PC-9 (cell line): ENCODE data around the gene GLIPR1. TPM values are rescaled to one million over a fixed set of nuclear protein-coding genes. Genes with fewer than 3 reads are reported as not detected.

Source experiments
- BruUV-seq: library from RNA; stranded (reverse); fragments of 400-500 nt; replicated peaks from 2 replicates; lab custom pipeline; 2021; lab: Mats Ljungman, UMichigan
- CTCF ChIA-PET: fragments of 300-600 bp; sonication (Branson Sonifier 250); formaldehyde crosslinking; loops from one replicate; lab custom pipeline; 2022; ENCODE audit warnings: antibody characterized with exemption; lab: Charles Lee
- POLR2A ChIA-PET: fragments of 300-600 bp; sonication (Branson Sonifier 250); formaldehyde crosslinking; loops from one replicate; lab custom pipeline; 2022; ENCODE audit warnings: antibody characterized with exemption; ENCODE audit not compliant: unreplicated experiment; lab: Charles Lee
- DNase-seq, 2 experiments: peaks; one replicate each; pipeline versions ENCODE4 v3.0.0 to v3.0.0-alpha.2; 2015 to 2022; ENCODE audit warnings: mixed read lengths in 1 of 2
- H2AFZ ChIP-seq: fragments of 200-600 bp; sonication (generic); 2 replicates; pipeline ENCODE4 v1.8.1; 2017; ENCODE audit warnings: antibody characterized with exemption
- H3F3A ChIP-seq: fragments of 200-600 bp; sonication (generic); 2 replicates; pipeline ENCODE4 v1.8.1; 2017; ENCODE audit warnings: antibody characterized with exemption, mild to moderate bottlenecking, low read depth; ENCODE audit not compliant: insufficient read depth
- H3K27ac ChIP-seq: fragments of 200-600 bp; sonication (generic); 2 replicates; pipeline ENCODE4 v1.6.1; 2016; ENCODE audit warnings: mixed run types
- H3K27me3 ChIP-seq: fragments of 200-600 bp; sonication (generic); 2 replicates; pipeline ENCODE4 v1.6.1; 2016; ENCODE audit warnings: low read depth, mixed run types; ENCODE audit not compliant: insufficient read depth
- H3K36me3 ChIP-seq: fragments of 200-600 bp; sonication (generic); 2 replicates; pipeline ENCODE4 v1.6.1; 2016; ENCODE audit warnings: low read depth, mixed run types
- H3K4me1 ChIP-seq: fragments of 200-600 bp; sonication (generic); replicated peaks from 2 replicates; pipeline ENCODE4 v1.6.1; 2016; ENCODE audit warnings: mixed run types; ENCODE audit not compliant: insufficient read depth
- H3K4me2 ChIP-seq: fragments of 200-600 bp; sonication (generic); 2 replicates; pipeline ENCODE4 v1.6.1; 2017; ENCODE audit warnings: mixed run types
- H3K4me3 ChIP-seq: fragments of 200-600 bp; sonication (generic); 2 replicates; pipeline ENCODE4 v1.6.1; 2016; ENCODE audit warnings: mixed run types
- H3K79me2 ChIP-seq: fragments of 200-600 bp; sonication (generic); 2 replicates; pipeline ENCODE4 v1.6.1; 2017; ENCODE audit warnings: low read depth, mixed run types
- H3K9me2 ChIP-seq: fragments of 200-600 bp; sonication (generic); 2 replicates; pipeline ENCODE4 v1.8.1; 2017; ENCODE audit warnings: mild to moderate bottlenecking; ENCODE audit not compliant: insufficient read depth
- H3K9me3 ChIP-seq: fragments of 200-600 bp; sonication (generic); 2 replicates; pipeline ENCODE4 v1.8.1; 2016; ENCODE audit warnings: low read depth; ENCODE audit not compliant: insufficient read depth
- H4K20me1 ChIP-seq: fragments of 200-600 bp; sonication (generic); 2 replicates; pipeline ENCODE4 v1.8.1; 2017; ENCODE audit not compliant: insufficient read depth
- CTCF ChIP-seq: fragments of 200-600 bp; sonication (generic); conservative IDR thresholded peaks from 2 replicates; pipeline ENCODE4 v1.6.1; 2017; ENCODE audit warnings: mixed run types, antibody characterized with exemption, mild to moderate bottlenecking, moderate library complexity
- EZH2 ChIP-seq: fragments of 200-600 bp; sonication (generic); IDR thresholded peaks from 2 replicates; pipeline ENCODE4 v1.8.0; 2017; ENCODE audit warnings: antibody characterized with exemption, low read depth
- intact Hi-C: fragments of 100-400 bp; cut with micrococcal nuclease; formaldehyde crosslinking; loops from one replicate; pipeline ENCODE4 v1.10.0; 2022; ENCODE audit not compliant: unreplicated experiment
- total RNA-seq: library from RNA; stranded (reverse); gene quantifications from 2 replicates; pipeline ENCODE4 v1.2.3, GENCODE V29; 2021

GLIPR1 gene
- total RNA-seq, 1 experiment from 2014 or later: 14.1 TPM

- CTCF ChIA-PET: no interaction called here
- no peaks in the 10 kb centered on the region for H3K36me3 ChIP-seq
- H3K4me3 ChIP-seq: no peak overlapping the region
- no peaks in the 10 kb centered on the region for H3K9me3 ChIP-seq
- POLR2A ChIA-PET: no interaction called here
- peaks cover 11% of the 10 kb centered on the region; the same call in 1 of the 2 replicates for H3K4me1 ChIP-seq
- no peaks in the 10 kb centered on the region for H3F3A ChIP-seq
- no peak overlapping the region for H3K4me2 ChIP-seq
- intact Hi-C loops: no loop called here
- no peaks in the 10 kb centered on the region for H4K20me1 ChIP-seq
- TF ChIP-seq EZH2: no peak
- no peak for TF ChIP-seq CTCF
- no peaks in the 10 kb centered on the region for H3K27me3 ChIP-seq
- H3K27ac ChIP-seq: no peak overlapping the region
- BruUV-seq: no TSS peak
- H3K79me2 ChIP-seq: no peaks in the 10 kb centered on the region
- DNase-seq: no peak
- H3K9me2 ChIP-seq: no peaks in the 10 kb centered on the region
- H2AFZ ChIP-seq: no peak overlapping the region
Measured at GRCh38 chr12:75477137-75477536, 3.4 kb upstream of the GLIPR1 start.

- no TSS peak for BruUV-seq
- DNase-seq: no peak
- Histone ChIP-seq H3K9me2 (no peaks in the 10 kb centered on the region), H3K9me3 (no peaks in the 10 kb centered on the region), H3F3A (no peaks in the 10 kb centered on the region), H3K36me3 (no peaks in the 10 kb centered on the region), H4K20me1 (no peaks in the 10 kb centered on the region), H3K27me3 (no peaks in the 10 kb centered on the region), H3K79me2 (no peaks in the 10 kb centered on the region), H2AFZ (no peak overlapping the region), H3K4me2 (no peak overlapping the region), H3K27ac (no peak overlapping the region), H3K4me3 (no peak overlapping the region), H3K4me1 (peaks cover 11% of the 10 kb centered on the region; the same call in 1 of the 2 replicates)
- TF ChIP-seq EZH2: no peak
- no peak for TF ChIP-seq CTCF
- POLR2A ChIA-PET: no interaction called here
- intact Hi-C loops: no loop called here
- CTCF ChIA-PET: no interaction called here
Measured at GRCh38 chr12:75478116-75478794, 2.3 kb upstream of the GLIPR1 start.

GRCh38 chr12:75479963-75480461 lies 543 bp upstream of the GLIPR1 start:
- Histone ChIP-seq H3K27ac (no peak overlapping the region), H3K27me3 (no peaks in the 10 kb centered on the region), H3F3A (no peaks in the 10 kb centered on the region), H4K20me1 (no peaks in the 10 kb centered on the region), H3K9me2 (no peaks in the 10 kb centered on the region), H3K36me3 (no peaks in the 10 kb centered on the region), H3K4me2 (no peak overlapping the region), H2AFZ (no peak overlapping the region; the same call in 1 of the 2 replicates), H3K4me1 (peaks cover 11% of the 10 kb centered on the region; the same call in 1 of the 2 replicates), H3K4me3 (no peak overlapping the region), H3K79me2 (no peaks in the 10 kb centered on the region), H3K9me3 (no peaks in the 10 kb centered on the region)
- ChIA-PET CTCF (interaction anchor here (0.8 kb wide), 1 partner anchor 91 kb away, joined by 3 read pairs; no protein-coding TSS in a partner anchor), POLR2A (interaction anchor here (0.6 to 1.7 kb wide), 4 partner anchors 17 to 973 kb away, joined by 4 to 11 read pairs (median 8); partner anchors contain the start of gene GLIPR1L2)
- TF ChIP-seq CTCF (no peak), EZH2 (no peak)
- TSS peak; percentile 92 for BruUV-seq
- no peak for DNase-seq
- intact Hi-C loops: loop anchor here (1.0 kb wide), 1 partner anchor 89 kb away; the partner anchor contains the start of gene GLIPR1L2
